Muscle of leg (tissue), 11 donors: Measurements from ENCODE around the gene LGALS3. TPM values are rescaled to one million over a fixed set of nuclear protein-coding genes. Genes with fewer than 3 reads are reported as not detected.

Source experiments
- DNase-seq: peaks from one replicate; pipeline ENCODE4 v3.0.0; 2013
- H3K27ac ChIP-seq: one replicate; pipeline ENCODE4 v1.5.1; 2013; ENCODE audit warnings: mild to moderate bottlenecking, low read length, control low read depth
- H3K27me3 ChIP-seq: one replicate; pipeline ENCODE4 v1.6.1; 2013; ENCODE audit warnings: low read length; ENCODE audit not compliant: control insufficient read depth, insufficient read depth
- H3K36me3 ChIP-seq: one replicate; pipeline ENCODE4 v1.6.1; 2013; ENCODE audit warnings: low read length; ENCODE audit not compliant: control insufficient read depth, insufficient read depth
- H3K4me1 ChIP-seq: one replicate; pipeline ENCODE4 v1.6.1; 2013; ENCODE audit warnings: low read length; ENCODE audit not compliant: control insufficient read depth, insufficient read depth
- H3K4me3 ChIP-seq: one replicate; pipeline ENCODE4 v1.5.1; 2013; ENCODE audit warnings: low read length, control low read depth
- H3K9me3 ChIP-seq: replicated peaks from 2 replicates; pipeline ENCODE4 v1.6.1; 2013; ENCODE audit warnings: low read depth, low read length; ENCODE audit not compliant: control insufficient read depth
- WGBS: methylation state at CpG from one replicate; pipeline ENCODE4 v1.1.5; 2013; ENCODE audit warnings: missing lambda C conversion rate; ENCODE audit not compliant: insufficient coverage; 5-methylcytosine and 5-hydroxymethylcytosine counted together
- polyA plus RNA-seq, 8 donors: library from polyadenylated mRNA; unstranded; fragments of 120-200 nt; gene quantifications; one replicate each; pipeline versions ENCODE4 v1.2.1 to v1.2.3, GENCODE V29; 2013; ENCODE audit warnings: inconsistent platforms in 1 of 8, low replicate concordance in 1 of 8; ENCODE audit not compliant: insufficient read length in 8 of 8, insufficient read depth in 1 of 8
- total RNA-seq: library from RNA; stranded (reverse); fragments of 120-200 nt; gene quantifications from one replicate; pipeline ENCODE4 v1.2.4, GENCODE V29; 2013

LGALS3 gene
- total and polyA plus RNA-seq, 9 donors, result 30.5 to 84.7 (median 39.5) TPM

DNA sequence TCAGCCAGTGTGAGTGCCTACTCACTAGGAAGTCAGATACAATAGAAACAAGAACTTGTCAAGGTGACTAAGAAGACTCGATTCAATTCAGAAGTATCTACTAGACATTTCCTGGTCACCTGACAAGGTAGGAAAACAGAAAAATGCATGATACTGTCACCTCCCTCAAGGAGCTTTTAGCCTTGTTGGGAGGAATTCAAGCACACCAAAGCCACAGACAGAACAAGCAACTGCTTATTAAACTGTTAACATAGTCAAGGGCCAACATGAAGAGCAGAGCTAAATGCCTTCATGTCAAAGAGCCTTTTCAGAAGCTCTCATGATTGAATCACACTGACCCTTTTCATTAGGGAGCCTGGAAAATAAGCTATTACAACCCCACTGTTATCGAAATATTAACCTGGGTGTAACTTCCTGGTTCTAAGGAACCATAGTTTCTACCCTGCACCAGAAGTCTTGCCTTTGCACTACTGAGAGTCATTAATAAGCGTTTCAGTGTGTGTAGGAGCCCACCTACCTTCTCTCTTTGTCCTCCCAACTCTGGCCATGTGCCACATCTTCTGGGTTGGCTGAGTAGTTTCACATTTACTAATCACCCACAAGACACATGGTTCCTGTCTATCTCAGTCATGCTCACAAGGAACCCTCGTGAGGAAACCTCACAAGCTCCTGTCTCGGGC lies 31.0 kb upstream of the LGALS3 start:
- peaks cover 22% of the 10 kb centered on the region for H3K4me1 ChIP-seq
- DNase-seq, result peak; percentile 74

DNA sequence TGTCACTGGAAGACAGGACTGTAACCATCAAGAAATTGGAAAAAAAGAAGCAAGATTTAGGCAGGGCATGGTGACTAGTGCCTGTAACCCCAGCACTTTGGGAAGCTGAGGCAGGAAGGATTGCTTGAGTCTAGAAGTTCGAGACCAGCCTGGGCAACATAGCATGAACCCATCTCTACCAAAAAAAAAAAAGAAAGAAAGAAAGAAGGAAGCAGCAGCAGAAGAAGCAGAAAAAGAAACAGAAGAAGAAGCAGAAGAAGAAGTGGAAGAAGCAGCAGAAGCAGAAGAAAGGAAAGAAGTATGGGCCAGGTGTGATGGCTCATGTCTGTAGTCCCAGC lies 30.5 kb upstream of the LGALS3 start:
- Histone ChIP-seq H3K4me3 (no peak overlapping the region), H3K4me1 (peaks cover 26% of the 10 kb centered on the region), H3K9me3 (no peaks in the 10 kb centered on the region), H3K27me3 (no peaks in the 10 kb centered on the region), H3K27ac (peak overlapping the region; percentile 42), H3K36me3 (no peaks in the 10 kb centered on the region)
- no CpG with 5 or more reads among the region's 1 CpG for WGBS
- no peak for DNase-seq

More for the DNA sequence above, 31.0 kb upstream of the LGALS3 start:
- 80% methylated on average over 1 of the region's 5 CpGs for WGBS
- Histone ChIP-seq H3K27ac (peak overlapping the region; percentile 42), H3K4me3 (no peak overlapping the region), H3K27me3 (no peaks in the 10 kb centered on the region), H3K36me3 (no peaks in the 10 kb centered on the region), H3K9me3 (no peaks in the 10 kb centered on the region)

DNA sequence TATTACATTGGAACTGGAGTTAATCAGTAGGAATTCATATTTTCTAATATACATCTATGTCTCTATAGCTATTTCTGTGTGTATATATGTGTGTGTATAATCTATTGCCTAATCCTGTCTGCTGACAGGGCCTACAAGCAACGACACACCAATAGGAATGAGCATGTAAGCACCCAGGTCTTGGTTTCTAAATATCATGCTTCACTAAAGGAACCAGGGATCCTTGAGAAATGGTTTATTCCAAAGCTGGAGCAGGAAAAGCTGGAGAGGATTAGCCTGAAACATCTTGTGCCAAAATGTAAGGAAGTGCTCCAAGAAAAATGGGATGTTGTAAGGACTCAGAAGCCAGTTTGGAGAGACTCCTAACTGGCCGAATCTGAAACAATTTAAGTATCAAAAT lies 29.3 kb upstream of the LGALS3 start:
- WGBS, result no CpG with 5 or more reads among the region's 2 CpGs
- peak; percentile 97 for DNase-seq
- Histone ChIP-seq H3K4me3 (no peak overlapping the region), H3K27ac (peak overlapping the region; percentile 36), H3K4me1 (peaks cover 29% of the 10 kb centered on the region), H3K27me3 (no peaks in the 10 kb centered on the region), H3K36me3 (no peaks in the 10 kb centered on the region), H3K9me3 (peaks cover 5% of the 10 kb centered on the region)

DNA sequence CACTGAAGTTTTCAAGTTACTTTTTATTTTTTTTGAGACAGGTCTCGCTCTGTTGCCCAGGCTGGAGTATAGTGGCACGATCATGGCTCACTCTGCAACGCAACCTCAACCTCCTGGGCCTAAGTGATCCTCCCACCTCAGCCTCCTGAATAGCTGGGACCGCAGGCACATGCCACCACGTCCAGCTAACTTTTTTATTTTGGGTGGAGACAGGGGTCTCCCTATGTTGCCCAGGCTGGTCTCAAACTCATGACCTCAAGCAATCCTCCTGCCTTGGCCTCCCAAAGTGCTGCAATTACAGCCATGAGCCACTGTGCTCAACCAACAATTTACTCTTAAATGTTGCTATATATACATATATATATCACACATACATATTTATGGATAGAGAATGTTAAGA lies 27.4 kb upstream of the LGALS3 start:
- H3K4me1 ChIP-seq, result peaks cover 29% of the 10 kb centered on the region
- H3K27me3 ChIP-seq, result no peaks in the 10 kb centered on the region
- no peaks in the 10 kb centered on the region for H3K36me3 ChIP-seq
- peak overlapping the region; percentile 91 for H3K27ac ChIP-seq
- H3K4me3 ChIP-seq, result no peak overlapping the region
- WGBS, result 100% methylated on average over 1 of the region's 5 CpGs
- DNase-seq, result no peak
- peaks cover 5% of the 10 kb centered on the region for H3K9me3 ChIP-seq

DNA sequence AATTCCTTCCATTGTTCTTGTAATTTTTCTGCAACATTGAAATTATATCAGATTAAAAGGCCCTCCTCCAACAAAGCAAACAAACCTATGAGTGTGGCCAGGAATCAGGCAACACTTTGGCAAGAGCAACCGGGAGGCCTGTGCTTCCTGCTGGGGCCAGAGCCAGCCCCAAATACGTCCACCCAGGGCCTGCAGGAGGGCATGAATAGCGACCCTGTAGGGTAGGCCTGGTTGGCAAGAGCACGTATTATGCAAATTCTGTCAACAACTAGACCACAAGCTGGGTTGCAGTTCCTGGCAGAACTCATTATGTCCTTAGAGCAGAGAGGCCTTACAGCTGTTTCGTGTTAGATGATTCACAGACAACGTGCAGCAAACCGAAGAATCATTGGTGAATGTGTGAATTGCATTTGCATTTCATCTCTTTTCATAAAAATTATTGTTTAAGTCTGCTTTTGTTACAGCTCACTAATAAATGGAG lies 26.9 kb upstream of the LGALS3 start:
- Histone ChIP-seq H3K27me3 (no peaks in the 10 kb centered on the region), H3K4me1 (peaks cover 30% of the 10 kb centered on the region)
- DNase-seq, result peak; percentile 92

DNA sequence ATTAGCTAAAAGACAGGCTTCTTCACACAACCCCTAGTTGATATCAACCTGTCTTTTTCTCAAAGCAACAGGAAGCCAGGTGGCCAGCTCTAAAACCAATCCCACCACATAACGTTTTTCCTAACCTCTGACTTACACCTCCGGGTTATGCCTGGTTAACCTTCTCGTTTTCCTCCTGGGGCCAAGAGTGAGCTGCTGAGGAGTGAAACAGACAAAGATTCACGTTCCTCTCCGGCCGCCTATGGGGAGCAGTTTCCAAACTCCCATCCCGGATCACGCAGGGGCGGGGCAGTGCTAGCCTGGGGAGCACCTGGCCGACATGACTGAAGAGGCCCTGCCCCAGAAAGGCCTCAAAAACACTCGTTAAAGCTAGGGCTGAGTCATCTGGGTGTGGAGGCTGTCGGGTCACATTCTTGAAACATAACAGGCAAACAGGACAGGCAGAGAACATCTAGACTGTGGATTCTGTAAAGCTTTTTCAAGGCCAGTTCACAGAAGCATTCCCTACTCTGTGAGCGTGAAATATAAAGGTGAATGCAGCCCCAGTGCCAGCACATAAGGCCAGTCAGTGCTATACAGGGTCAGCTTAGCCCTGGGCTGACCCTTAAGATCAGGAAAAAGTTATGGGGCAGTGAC lies 25.9 kb upstream of the LGALS3 start:
- peaks cover 39% of the 10 kb centered on the region for H3K4me1 ChIP-seq
- no peak overlapping the region for H3K4me3 ChIP-seq
- no peaks in the 10 kb centered on the region for H3K27me3 ChIP-seq
- peaks cover 5% of the 10 kb centered on the region for H3K9me3 ChIP-seq
- peak; percentile 91 for DNase-seq
- H3K36me3 ChIP-seq, result no peaks in the 10 kb centered on the region
- 19% methylated on average over 6 of the region's 13 CpGs for WGBS
- peak overlapping the region; percentile 91 for H3K27ac ChIP-seq

More for the DNA sequence above, 26.9 kb upstream of the LGALS3 start:
- WGBS, result no CpG with 5 or more reads among the region's 7 CpGs
- H3K4me3 ChIP-seq, result no peak overlapping the region
- H3K9me3 ChIP-seq, result peaks cover 5% of the 10 kb centered on the region
- H3K36me3 ChIP-seq, result no peaks in the 10 kb centered on the region
- peak overlapping the region; percentile 91 for H3K27ac ChIP-seq

DNA sequence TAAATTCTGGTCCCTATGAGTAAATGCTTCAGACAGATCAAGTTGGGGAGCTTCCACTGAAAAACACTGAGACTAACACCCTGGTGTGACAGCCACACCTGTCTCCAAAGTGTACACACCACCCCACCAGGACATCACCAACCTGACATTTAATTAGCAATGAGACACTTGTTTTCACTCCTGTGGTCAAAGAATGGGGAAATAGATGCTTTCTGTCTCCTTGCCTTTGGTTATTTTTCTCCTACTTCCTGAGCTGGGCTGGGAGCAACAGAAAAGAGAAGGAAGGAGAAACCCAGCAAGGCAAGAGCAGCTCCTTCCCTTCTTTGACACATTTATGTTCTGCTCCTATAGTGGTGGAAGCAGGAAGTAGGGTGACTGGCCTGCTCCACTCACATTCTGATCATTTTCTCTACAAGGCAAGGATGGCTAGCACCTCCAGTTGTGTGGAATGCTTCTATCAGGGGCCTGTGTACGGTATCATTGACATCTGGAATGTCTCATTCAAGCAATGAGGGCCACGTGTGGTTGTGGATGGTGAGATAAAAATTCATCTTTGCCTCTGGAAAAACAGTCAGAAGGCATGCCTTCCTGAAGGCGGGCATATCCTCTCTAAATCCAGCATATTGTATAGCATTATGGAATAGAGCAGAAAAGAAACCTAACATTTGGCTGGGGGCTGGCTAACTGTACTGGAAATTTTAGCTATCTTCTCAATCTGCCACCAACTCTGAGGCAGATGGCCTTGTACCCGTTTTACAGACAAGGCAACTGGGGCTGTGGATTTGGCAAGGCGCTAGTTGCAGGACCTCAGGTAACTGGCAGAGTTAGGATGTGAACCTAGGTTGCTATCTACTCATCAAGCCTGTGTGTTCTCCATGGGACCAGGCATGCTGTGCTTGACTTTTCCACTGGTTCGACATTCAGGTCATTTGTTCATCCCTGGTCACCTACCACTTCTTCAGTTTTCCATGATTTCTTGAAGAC lies 24.8 kb upstream of the LGALS3 start:
- 67% methylated on average over 1 of the region's 6 CpGs for WGBS
- Histone ChIP-seq H3K9me3 (peaks cover 5% of the 10 kb centered on the region), H3K4me1 (peaks cover 38% of the 10 kb centered on the region), H3K4me3 (no peak overlapping the region), H3K27ac (peak overlapping the region; percentile 91), H3K27me3 (no peaks in the 10 kb centered on the region), H3K36me3 (no peaks in the 10 kb centered on the region)
- DNase-seq, result peak; percentile 55

DNA sequence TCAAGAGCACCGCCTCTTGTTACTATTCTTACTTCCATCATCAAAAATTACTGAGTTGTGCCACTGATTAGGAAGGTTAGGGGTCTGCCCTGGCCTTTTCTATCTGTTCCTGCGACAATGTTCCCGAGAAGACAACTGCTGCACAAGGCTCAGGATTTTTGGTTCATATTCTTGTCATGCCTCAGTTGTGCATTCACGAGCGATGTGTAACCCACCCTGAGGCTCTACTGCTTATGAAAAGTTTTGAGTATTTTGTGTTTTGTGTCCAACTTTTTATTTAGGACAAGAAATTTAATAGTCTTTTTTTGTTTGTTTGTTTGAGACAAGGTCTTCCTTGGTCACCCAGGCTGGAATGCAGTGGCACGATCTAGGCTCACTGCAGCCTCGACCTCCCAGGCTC lies 23.1 kb upstream of the LGALS3 start:
- H3K9me3 ChIP-seq, result peaks cover 5% of the 10 kb centered on the region
- no peak overlapping the region for H3K4me3 ChIP-seq
- no peak for DNase-seq
- no peaks in the 10 kb centered on the region for H3K27me3 ChIP-seq
- H3K36me3 ChIP-seq, result no peaks in the 10 kb centered on the region
- peaks cover 35% of the 10 kb centered on the region for H3K4me1 ChIP-seq
- H3K27ac ChIP-seq, result no peak overlapping the region
- WGBS, result 81% methylated on average over 3 of the region's 7 CpGs

DNA sequence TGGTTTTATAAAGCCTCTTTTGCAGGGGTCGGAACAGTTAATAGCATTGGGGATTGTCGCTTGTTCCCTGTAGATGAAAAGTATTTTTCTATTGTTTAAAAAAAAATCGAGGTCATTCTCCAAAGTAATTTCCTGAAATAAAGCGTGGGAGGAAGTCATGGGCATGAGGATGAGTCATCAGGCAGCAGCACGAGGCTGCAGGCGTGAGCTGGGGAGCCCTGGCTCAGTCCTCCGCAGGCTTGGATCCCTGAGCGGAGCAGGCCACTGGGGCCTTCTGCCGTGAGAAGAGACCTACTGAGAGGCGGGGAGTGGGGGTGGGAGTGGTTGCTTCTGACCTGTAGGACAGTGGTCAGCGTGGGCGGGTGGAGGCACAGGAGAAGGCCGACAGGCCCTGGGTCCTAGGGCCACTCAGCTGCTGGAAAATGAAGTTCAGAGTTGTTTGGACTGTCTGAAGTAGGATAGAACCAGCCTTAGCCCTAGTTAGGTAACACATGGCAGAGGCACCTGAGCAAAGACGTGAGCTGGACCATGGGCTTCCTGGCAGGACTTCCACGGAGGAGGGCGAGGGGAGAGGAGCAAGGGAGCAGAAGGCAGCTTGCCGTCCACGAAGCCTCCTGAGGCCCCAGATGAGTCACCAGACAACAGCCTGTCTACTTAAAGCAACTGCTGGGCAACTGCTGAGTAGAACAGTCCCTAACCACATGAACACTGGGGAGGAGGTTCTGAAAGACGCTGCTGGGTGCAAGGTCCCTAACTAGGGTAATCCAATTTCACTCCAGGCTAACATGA lies 21.1 kb upstream of the LGALS3 start:
- Histone ChIP-seq H3K27ac (peak overlapping the region; percentile 85), H3K36me3 (no peaks in the 10 kb centered on the region), H3K9me3 (peaks cover 5% of the 10 kb centered on the region), H3K27me3 (no peaks in the 10 kb centered on the region), H3K4me3 (no peak overlapping the region), H3K4me1 (peaks cover 24% of the 10 kb centered on the region)
- 28% methylated on average over 14 of the region's 19 CpGs for WGBS
- peak; percentile 91 for DNase-seq
